ENCODE data around the gene EPM2AIP1. TPM values are rescaled to one million over a fixed set of nuclear protein-coding genes. Genes with fewer than 3 reads are reported as not detected.

EPM2AIP1 gene
- total RNA-seq, 1 donor: 24.2 TPM

DNA sequence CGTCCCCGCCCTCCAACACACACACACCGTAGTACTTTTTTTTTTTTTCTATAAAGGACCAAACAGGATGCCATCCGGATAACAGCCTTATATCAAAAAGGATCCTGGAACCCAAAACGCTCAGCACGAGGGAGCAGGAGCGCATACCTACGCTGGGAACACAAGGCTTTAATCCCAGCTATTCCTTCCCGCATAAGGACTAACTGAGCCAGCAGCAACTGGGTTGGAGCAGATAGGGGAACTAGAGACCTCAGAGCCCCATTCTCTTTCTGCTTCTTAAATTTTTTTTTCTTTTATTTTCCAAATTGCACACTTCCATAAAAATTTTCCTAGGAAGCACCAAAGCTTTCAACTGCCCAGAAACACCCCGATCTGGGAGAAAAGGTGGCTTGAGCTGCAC, 49.3 kb downstream of the EPM2AIP1 start:
- DNase-seq (ENCODE audit: low read depth): no peak
- H3K4me3 ChIP-seq (ENCODE audit: low read depth, low read length): peak overlapping the region; percentile 72
- no peak for TF ChIP-seq CTCF (IDR thresholded peaks at IDR 0.05; ENCODE audit: insufficient read depth, low read depth, low read length)

- no peak for TF ChIP-seq CTCF (IDR thresholded peaks at IDR 0.05; ENCODE audit: insufficient read depth, low read depth, low read length)
- DNase-seq (ENCODE audit: low read depth): no peak
- no peak overlapping the region for H3K4me3 ChIP-seq (ENCODE audit: low read depth, low read length)
Observed at GRCh38 chr3:36942638-36943248, 50.2 kb downstream of the EPM2AIP1 start.

DNA sequence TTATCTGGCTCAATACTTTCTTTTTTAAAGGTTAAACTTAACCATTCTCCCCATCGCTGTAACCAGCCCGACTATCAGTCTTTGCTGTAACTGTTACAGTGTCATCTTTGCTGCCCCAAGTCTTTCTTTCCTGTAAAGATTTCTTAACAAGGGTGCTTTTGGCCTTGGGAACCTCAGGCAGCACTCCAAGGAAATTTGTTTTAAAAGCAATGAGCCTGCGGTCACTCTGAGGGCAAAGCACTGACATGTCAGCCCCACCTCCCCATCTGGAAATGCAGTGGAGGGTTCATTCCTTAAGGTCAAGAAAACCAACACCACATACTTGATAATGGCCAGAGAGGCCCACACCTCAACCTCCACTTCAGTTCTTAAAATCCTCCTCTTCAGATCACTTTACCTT, 51.3 kb downstream of the EPM2AIP1 start:
- peak; percentile 83 for DNase-seq (ENCODE audit: low read depth)
- TF ChIP-seq CTCF (IDR thresholded peaks at IDR 0.05; ENCODE audit: insufficient read depth, low read depth, low read length): no peak
- no peak overlapping the region for H3K4me3 ChIP-seq (ENCODE audit: low read depth, low read length)

- H3K4me3 ChIP-seq (ENCODE audit: low read depth, low read length): no peak overlapping the region
- DNase-seq (ENCODE audit: low read depth): no peak
- no peak for TF ChIP-seq CTCF (IDR thresholded peaks at IDR 0.05; ENCODE audit: insufficient read depth, low read depth, low read length)
Observed at GRCh38 chr3:36941162-36941561, 51.8 kb downstream of the EPM2AIP1 start.

GRCh38 chr3:36937492-36937891, 55.4 kb downstream of the EPM2AIP1 start:
- DNase-seq (ENCODE audit: low read depth): no peak
- no peak overlapping the region for H3K4me3 ChIP-seq (ENCODE audit: low read depth, low read length)
- no peak for TF ChIP-seq CTCF (IDR thresholded peaks at IDR 0.05; ENCODE audit: insufficient read depth, low read depth, low read length)

Small RNAs within 50 kb of the gene (small RNA-seq; reads per million reads assigned to genes)
- gene RNU6ATAC4P: not detected

Other genes with a start within 250 kb of the EPM2AIP1 start
- gene DCLK3, start 228.6 kb downstream of the EPM2AIP1 start, total RNA-seq: under 0.01 TPM in 1 of 2 replicates, not detected in the other
- gene TRANK1, start 48.1 kb downstream of the EPM2AIP1 start, total RNA-seq: 11.6 and 13.4 TPM in 2 replicates
- 56.7 and 63.5 TPM in 2 replicates for gene MLH1, start 387 bp upstream of the EPM2AIP1 start, total RNA-seq
- 59.3 and 84.2 TPM in 2 replicates for gene LRRFIP2, start 181.5 kb upstream of the EPM2AIP1 start, total RNA-seq